MM.1S (cell line): ENCODE results near the gene ALPI.

ENCODE experiments used
- EZH2 ChIP-seq: fragments of 300-600 bp; sonication (generic); optimal IDR thresholded peaks from 2 replicates; pipeline ENCODE3; 2017; ENCODE audit warnings: low read depth, mild to moderate bottlenecking, antibody characterized with exemption, low read length, mixed read lengths
- EZH2phosphoT487 ChIP-seq: fragments of 300-600 bp; sonication (generic); IDR thresholded peaks from 2 replicates; pipeline ENCODE4 v1.6.1; 2018; ENCODE audit warnings: antibody characterized with exemption, low read length
- TF ChIP-seq, protein P1 (sequence below): fragments of 300-600 bp; sonication (generic); IDR thresholded peaks from 2 replicates; pipeline ENCODE4 v1.5.1; 2016; ENCODE audit warnings: antibody characterized with exemption, low read length, mixed read lengths

DNA sequence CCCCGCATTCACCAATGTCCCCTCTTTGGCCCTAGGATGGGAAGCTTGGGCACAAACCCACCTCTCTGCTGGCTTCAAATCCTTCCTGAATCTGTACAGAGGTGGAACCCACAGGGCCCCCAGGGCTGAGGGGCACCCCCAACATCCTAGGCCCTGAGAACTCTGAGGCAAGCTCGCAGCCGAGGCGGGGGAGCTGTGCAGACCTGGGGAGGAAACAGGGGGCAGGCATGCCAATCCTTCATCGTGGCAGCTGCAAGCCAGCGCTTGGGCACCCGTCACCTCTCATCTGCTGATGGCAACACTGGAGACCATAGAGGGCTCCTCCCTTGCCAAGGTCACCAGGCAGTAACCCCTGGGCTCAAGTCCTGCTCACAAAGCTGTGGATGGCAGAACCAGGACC is 20.8 kb downstream of the ALPI start:
- TF ChIP-seq, protein P1, sequence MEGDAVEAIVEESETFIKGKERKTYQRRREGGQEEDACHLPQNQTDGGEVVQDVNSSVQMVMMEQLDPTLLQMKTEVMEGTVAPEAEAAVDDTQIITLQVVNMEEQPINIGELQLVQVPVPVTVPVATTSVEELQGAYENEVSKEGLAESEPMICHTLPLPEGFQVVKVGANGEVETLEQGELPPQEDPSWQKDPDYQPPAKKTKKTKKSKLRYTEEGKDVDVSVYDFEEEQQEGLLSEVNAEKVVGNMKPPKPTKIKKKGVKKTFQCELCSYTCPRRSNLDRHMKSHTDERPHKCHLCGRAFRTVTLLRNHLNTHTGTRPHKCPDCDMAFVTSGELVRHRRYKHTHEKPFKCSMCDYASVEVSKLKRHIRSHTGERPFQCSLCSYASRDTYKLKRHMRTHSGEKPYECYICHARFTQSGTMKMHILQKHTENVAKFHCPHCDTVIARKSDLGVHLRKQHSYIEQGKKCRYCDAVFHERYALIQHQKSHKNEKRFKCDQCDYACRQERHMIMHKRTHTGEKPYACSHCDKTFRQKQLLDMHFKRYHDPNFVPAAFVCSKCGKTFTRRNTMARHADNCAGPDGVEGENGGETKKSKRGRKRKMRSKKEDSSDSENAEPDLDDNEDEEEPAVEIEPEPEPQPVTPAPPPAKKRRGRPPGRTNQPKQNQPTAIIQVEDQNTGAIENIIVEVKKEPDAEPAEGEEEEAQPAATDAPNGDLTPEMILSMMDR, result no peak
- TF ChIP-seq EZH2phosphoT487 (no peak), EZH2 (no peak)
